HepG2 (cell line): Measurements from ENCODE around the gene PVR.

Experiments used
- RAD21 ChIP-seq: fragments of 450-650 bp; formaldehyde crosslinking; IDR thresholded peaks from 2 replicates; pipeline ENCODE4 v1.5.0; 2020; ENCODE audit warnings: mild to moderate bottlenecking
- SETDB1 ChIP-seq: sonication (generic); formaldehyde crosslinking; IDR thresholded peaks from 2 replicates; pipeline ENCODE4 v1.5.1; 2020; ENCODE audit warnings: missing genetic modification reagents, mild to moderate bottlenecking, borderline replicate concordance
- ZNF232 ChIP-seq: sonication (generic); formaldehyde crosslinking; IDR thresholded peaks from 2 replicates; pipeline ENCODE4 v1.4.0; 2020; ENCODE audit warnings: missing genetic modification reagents, borderline replicate concordance
- ZNF292 ChIP-seq: sonication (generic); formaldehyde crosslinking; IDR thresholded peaks from 2 replicates; pipeline ENCODE4 v1.8.1; 2022; ENCODE audit warnings: mild to moderate bottlenecking, low read depth, missing genetic modification reagents, borderline replicate concordance
- TF ChIP-seq, protein P1 (sequence below): sonication (generic); formaldehyde crosslinking; IDR thresholded peaks from 2 replicates; pipeline ENCODE4 v1.4.0; 2020; ENCODE audit warnings: low read depth, mild to moderate bottlenecking, missing genetic modification reagents

DNA sequence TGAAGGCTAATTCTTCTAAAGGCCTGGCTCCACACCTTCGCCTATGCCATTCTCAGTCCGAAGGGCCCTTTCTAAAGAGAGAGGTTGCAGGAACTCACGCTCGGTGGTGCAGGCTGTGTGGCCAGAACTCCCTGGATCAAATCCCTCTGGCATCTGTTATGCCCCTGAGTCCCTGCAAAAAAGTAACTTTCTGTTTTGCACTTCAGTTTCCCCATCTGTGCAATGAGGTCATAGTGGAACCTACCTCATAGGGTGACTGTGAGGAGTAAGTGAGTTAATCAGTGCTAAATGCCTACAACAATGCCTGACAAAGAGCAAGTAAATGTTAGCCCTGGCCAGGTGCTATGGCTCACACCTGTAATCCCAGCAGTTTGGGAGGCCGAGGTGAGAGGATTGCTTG lies 23.0 kb upstream of the PVR start:
- no peak for TF ChIP-seq RAD21
- TF ChIP-seq ZNF232: no peak
- no peak for TF ChIP-seq ZNF292 (CRISPR knock-in tag)
- TF ChIP-seq, protein P1, sequence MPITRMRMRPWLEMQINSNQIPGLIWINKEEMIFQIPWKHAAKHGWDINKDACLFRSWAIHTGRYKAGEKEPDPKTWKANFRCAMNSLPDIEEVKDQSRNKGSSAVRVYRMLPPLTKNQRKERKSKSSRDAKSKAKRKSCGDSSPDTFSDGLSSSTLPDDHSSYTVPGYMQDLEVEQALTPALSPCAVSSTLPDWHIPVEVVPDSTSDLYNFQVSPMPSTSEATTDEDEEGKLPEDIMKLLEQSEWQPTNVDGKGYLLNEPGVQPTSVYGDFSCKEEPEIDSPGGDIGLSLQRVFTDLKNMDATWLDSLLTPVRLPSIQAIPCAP: no peak
- no peak for TF ChIP-seq SETDB1 (CRISPR knock-in tag)
